Stomach smooth muscle (tissue), 2 donors: ENCODE measurements around the gene MBP.
"Not testable (repeated sequence)": the region's sequence is repeated elsewhere in the genome, so short reads cannot be mapped to it uniquely, and the experiment has no call there.

ENCODE experiments used
- H3K27ac ChIP-seq: one replicate; pipeline ENCODE4 v1.7.0; 2013; ENCODE audit warnings: mild to moderate bottlenecking, low read length, inconsistent platforms
- H3K27me3 ChIP-seq, 2 donors: one replicate each; pipeline ENCODE4 v1.7.0; 2013; ENCODE audit warnings: low read length in 2 of 2; ENCODE audit not compliant: insufficient read depth in 2 of 2, control insufficient read depth in 1 of 2
- H3K36me3 ChIP-seq, 2 donors: one replicate each; pipeline ENCODE4 v1.7.0; 2013; ENCODE audit warnings: low read length in 2 of 2; ENCODE audit not compliant: control insufficient read depth in 2 of 2, insufficient read depth in 2 of 2
- H3K4me1 ChIP-seq: one replicate; pipeline ENCODE4 v1.7.0; 2013; ENCODE audit warnings: low read length; ENCODE audit not compliant: control insufficient read depth, insufficient read depth
- H3K4me3 ChIP-seq, 2 donors: one replicate each; pipeline ENCODE4 v1.7.0; 2013; ENCODE audit warnings: low read length in 2 of 2
- H3K9ac ChIP-seq, 2 donors: one replicate each; pipeline ENCODE4 v1.7.0; 2013; ENCODE audit warnings: low read length in 2 of 2, mild to moderate bottlenecking in 1 of 2
- H3K9me3 ChIP-seq, 2 donors: one replicate each; pipeline ENCODE4 v1.7.0; 2013; ENCODE audit warnings: low read length in 2 of 2; ENCODE audit not compliant: control insufficient read depth in 2 of 2
- donor health status: healthy.
- donor health status: Pancreatic carcinoma.

The MBP gene

GRCh38 chr18:76972241-76972640 lies 160.3 kb downstream of the MBP start:
- H3K4me3 ChIP-seq, result no peak overlapping the region
- H3K27me3 ChIP-seq, result no peaks in the 10 kb centered on the region
- H3K36me3 ChIP-seq, result peaks cover 0 to 6% of the 10 kb centered on the region in 2 donors
- no peak overlapping the region for H3K27ac ChIP-seq
- H3K9me3 ChIP-seq, result no peaks in the 10 kb centered on the region
- peaks cover 3% of the 10 kb centered on the region for H3K4me1 ChIP-seq
- H3K9ac ChIP-seq, result no peak overlapping the region

GRCh38 chr18:76970770-76971559 lies 161.6 kb downstream of the MBP start:
- Histone ChIP-seq H3K4me1 (peaks cover 3% of the 10 kb centered on the region), H3K4me3 (no peak overlapping the region), H3K36me3 (peaks cover 0 to 4% of the 10 kb centered on the region in 2 donors), H3K27ac (no peak overlapping the region), H3K9me3 (no peaks in the 10 kb centered on the region), H3K9ac (no peak overlapping the region), H3K27me3 (no peaks in the 10 kb centered on the region)

GRCh38 chr18:76967721-76968472 lies 164.7 kb downstream of the MBP start:
- peaks cover 0 to 4% of the 10 kb centered on the region in 2 donors for H3K36me3 ChIP-seq
- no peaks in the 10 kb centered on the region for H3K9me3 ChIP-seq
- H3K4me1 ChIP-seq, result peaks cover 2% of the 10 kb centered on the region
- H3K4me3 ChIP-seq, result no peak overlapping the region
- no peaks in the 10 kb centered on the region for H3K27me3 ChIP-seq
- no peak overlapping the region for H3K9ac ChIP-seq
- H3K27ac ChIP-seq, result no peak overlapping the region

GRCh38 chr18:76967299-76967698 lies 165.3 kb downstream of the MBP start:
- not testable (repeated sequence) for H3K27me3 ChIP-seq, H3K27ac ChIP-seq, H3K9me3 ChIP-seq, H3K4me3 ChIP-seq, H3K4me1 ChIP-seq, H3K9ac ChIP-seq, H3K36me3 ChIP-seq

GRCh38 chr18:76965555-76966151 lies 166.9 kb downstream of the MBP start:
- not testable (repeated sequence) for H3K36me3 ChIP-seq, H3K27ac ChIP-seq, H3K9ac ChIP-seq, H3K4me1 ChIP-seq, H3K27me3 ChIP-seq, H3K9me3 ChIP-seq, H3K4me3 ChIP-seq

GRCh38 chr18:76963936-76964335 lies 168.6 kb downstream of the MBP start:
- Histone ChIP-seq H3K4me1 (no peaks in the 10 kb centered on the region), H3K4me3 (no peak overlapping the region), H3K36me3 (peaks cover 8 to 15% of the 10 kb centered on the region in 2 donors), H3K27ac (no peak overlapping the region), H3K9ac (no peak overlapping the region), H3K9me3 (no peaks in the 10 kb centered on the region), H3K27me3 (no peaks in the 10 kb centered on the region)

GRCh38 chr18:76962851-76963250 lies 169.7 kb downstream of the MBP start:
- H3K4me3 ChIP-seq, result no peak overlapping the region
- no peaks in the 10 kb centered on the region for H3K27me3 ChIP-seq
- no peak overlapping the region for H3K27ac ChIP-seq
- H3K9me3 ChIP-seq, result no peaks in the 10 kb centered on the region
- no peak overlapping the region for H3K9ac ChIP-seq
- no peaks in the 10 kb centered on the region for H3K4me1 ChIP-seq
- H3K36me3 ChIP-seq, result peaks cover 5 to 22% of the 10 kb centered on the region in 2 donors

GRCh38 chr18:76960528-76961035 lies 172.0 kb downstream of the MBP start:
- no peak overlapping the region for H3K9ac ChIP-seq
- no peak overlapping the region for H3K4me3 ChIP-seq
- H3K9me3 ChIP-seq, result no peaks in the 10 kb centered on the region
- H3K4me1 ChIP-seq, result no peaks in the 10 kb centered on the region
- H3K27ac ChIP-seq, result no peak overlapping the region
- H3K36me3 ChIP-seq, result peaks cover 17 to 32% of the 10 kb centered on the region in 2 donors
- no peaks in the 10 kb centered on the region for H3K27me3 ChIP-seq

- no peak overlapping the region for H3K4me3 ChIP-seq
- H3K27ac ChIP-seq, result no peak overlapping the region
- H3K36me3 ChIP-seq, result peaks cover 17 to 33% of the 10 kb centered on the region in 2 donors
Observed at GRCh38 chr18:76959605-76960004, 173.0 kb downstream of the MBP start.

GRCh38 chr18:76958692-76959341 lies 173.8 kb downstream of the MBP start:
- Histone ChIP-seq H3K27ac (no peak overlapping the region), H3K9me3 (no peaks in the 10 kb centered on the region), H3K9ac (no peak overlapping the region), H3K27me3 (no peaks in the 10 kb centered on the region), H3K4me3 (no peak overlapping the region), H3K36me3 (peaks cover 17 to 33% of the 10 kb centered on the region in 2 donors), H3K4me1 (peaks cover 3% of the 10 kb centered on the region)

More at GRCh38 chr18:76959605-76960004, 173.0 kb downstream of the MBP start:
- H3K9ac ChIP-seq, result no peak overlapping the region
- H3K9me3 ChIP-seq, result no peaks in the 10 kb centered on the region
- no peaks in the 10 kb centered on the region for H3K27me3 ChIP-seq
- no peaks in the 10 kb centered on the region for H3K4me1 ChIP-seq
